Lung (tissue), 12 donors: ENCODE measurements around the gene FCN3. TPM values are rescaled to one million over a fixed set of nuclear protein-coding genes. Genes with fewer than 3 reads are reported as not detected.
A peak's percentile ranks its signal among the peaks of the same experiment; 100 is the strongest.

Source experiments
- ATAC-seq: fragments of 200-7000 bp; cut with Tn5 transposase; one replicate; pipeline ENCODE4 v1.9.1; 2020; ENCODE audit warnings: moderate number of reproducible peaks; ENCODE audit not compliant: insufficient read depth, low FRiP score
- DNase-seq, 3 donors: peaks; one replicate each; pipeline ENCODE4 v3.0.0-alpha.2; 2013 to 2017
- H3K27ac ChIP-seq, 2 donors: one replicate each; pipeline ENCODE4 v1.5.1; 2013; ENCODE audit warnings: mild to moderate bottlenecking in 2 of 2, moderate library complexity in 2 of 2, control low read depth in 1 of 2, inconsistent platforms in 1 of 2, low read depth in 1 of 2, low read length in 1 of 2
- H3K27me3 ChIP-seq, 3 donors: one replicate each; pipeline ENCODE4 v1.5.1; 2013; ENCODE audit warnings: low read length in 2 of 3; ENCODE audit not compliant: control insufficient read depth in 3 of 3, insufficient read depth in 3 of 3
- H3K36me3 ChIP-seq, 4 donors: one replicate each; pipeline ENCODE4 v1.5.1; 2013; ENCODE audit warnings: low read length in 4 of 4, mild to moderate bottlenecking in 1 of 4, moderate library complexity in 1 of 4; ENCODE audit not compliant: control insufficient read depth in 4 of 4, insufficient read depth in 4 of 4
- H3K4me1 ChIP-seq, 5 donors: one replicate each; pipeline ENCODE4 v1.5.1; 2013; ENCODE audit warnings: low read length in 5 of 5, mild to moderate bottlenecking in 2 of 5, moderate library complexity in 1 of 5; ENCODE audit not compliant: control insufficient read depth in 5 of 5, insufficient read depth in 5 of 5
- H3K4me3 ChIP-seq: one replicate; pipeline ENCODE4 v1.5.1; 2013; ENCODE audit warnings: mild to moderate bottlenecking, control low read depth, moderate library complexity
- H3K9ac ChIP-seq, 2 donors: one replicate each; pipeline ENCODE4 v1.5.1; 2013; ENCODE audit warnings: low read length in 2 of 2, control low read depth in 1 of 2; ENCODE audit not compliant: insufficient read depth in 1 of 2
- H3K9me3 ChIP-seq, 4 donors: one replicate each; pipeline ENCODE4 v1.5.1; 2013; ENCODE audit warnings: low read length in 3 of 4, mild to moderate bottlenecking in 1 of 4, moderate library complexity in 1 of 4; ENCODE audit not compliant: control insufficient read depth in 4 of 4, insufficient read depth in 3 of 4
- WGBS, 2 donors: extraction: QIAGEN DNeasy Blood & Tissue Kit; methylation state at CpG; one replicate each; pipeline ENCODE4 v1.1.7; 2013; 5-methylcytosine and 5-hydroxymethylcytosine counted together
- polyA plus RNA-seq, 2 donors: library from polyadenylated mRNA; stranded (reverse); fragments of 200-250 nt; gene quantifications; one replicate each; pipeline ENCODE4 v1.2.1, GENCODE V29; 2013
- total RNA-seq, 2 donors: library from RNA; depleted of rRNA in 1 of 2; stranded (reverse); fragments of >200 nt in 1 of 2; gene quantifications; one replicate each; pipeline ENCODE4 v1.2.1, GENCODE V29; 2014 to 2021
- TF ChIP-seq, protein P1 (sequence below): IDR thresholded peaks from 2 replicates; pipeline ENCODE4 v1.5.1; 2012; ENCODE audit warnings: mild to moderate bottlenecking; ENCODE audit errors: control extremely low read depth, extremely low read depth
- donor health status: control.
- donor health status: control.
- donor health status: Bipolar disorder and iron deficiency.
- donor health status: healthy.
- donor health status: DM: yes; HTN: yes; CAD: no.

Gene FCN3
- total and polyA plus RNA-seq, 4 donors: 36.6 to 611 (median 470) TPM

DNA sequence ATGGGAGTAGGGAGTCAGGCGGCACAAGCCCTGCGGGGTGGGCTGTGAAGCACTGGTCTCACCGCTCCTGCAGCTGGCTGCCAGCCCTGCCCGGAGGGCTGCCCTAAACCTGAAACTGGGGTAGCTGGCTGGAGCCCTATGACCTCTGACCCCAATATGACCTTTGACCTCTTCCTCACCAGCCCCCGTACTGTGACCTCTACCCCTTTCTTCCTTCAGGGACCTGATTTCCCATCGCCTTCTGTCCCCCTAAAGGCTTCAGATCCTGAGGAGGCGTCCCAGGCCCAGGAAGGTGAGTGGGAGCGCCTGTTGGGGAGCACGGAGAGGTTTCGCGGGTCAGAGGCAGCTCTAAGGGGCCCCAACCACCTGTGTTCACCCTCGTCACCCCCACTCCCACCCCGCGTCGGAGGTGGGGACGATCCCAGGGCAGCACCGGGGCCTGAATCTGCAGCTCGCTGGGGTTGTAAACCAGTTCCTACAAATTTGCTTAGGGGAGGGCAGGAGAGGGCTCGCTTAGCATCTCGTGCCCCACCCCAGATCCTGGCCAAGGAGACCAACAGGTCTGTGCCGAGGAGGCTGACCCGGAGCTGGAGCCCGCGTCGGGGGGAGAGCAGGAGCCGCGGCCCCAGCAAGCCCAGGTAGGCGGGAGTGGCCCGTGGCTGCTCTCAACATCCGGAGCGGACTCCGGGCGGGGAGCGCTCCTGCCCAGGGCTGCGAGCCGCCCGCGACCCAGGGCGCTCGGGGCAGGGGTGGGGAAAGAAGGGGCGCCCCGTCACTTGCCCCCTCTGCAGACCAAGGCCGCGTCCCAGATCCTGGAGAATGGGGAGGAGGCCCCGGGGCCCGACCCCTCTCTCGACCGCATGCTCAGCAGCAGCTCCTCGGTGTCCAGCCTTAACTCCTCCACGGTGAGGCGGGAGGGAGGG, 25.5 kb downstream of the FCN3 start:
- TF ChIP-seq, protein P1, sequence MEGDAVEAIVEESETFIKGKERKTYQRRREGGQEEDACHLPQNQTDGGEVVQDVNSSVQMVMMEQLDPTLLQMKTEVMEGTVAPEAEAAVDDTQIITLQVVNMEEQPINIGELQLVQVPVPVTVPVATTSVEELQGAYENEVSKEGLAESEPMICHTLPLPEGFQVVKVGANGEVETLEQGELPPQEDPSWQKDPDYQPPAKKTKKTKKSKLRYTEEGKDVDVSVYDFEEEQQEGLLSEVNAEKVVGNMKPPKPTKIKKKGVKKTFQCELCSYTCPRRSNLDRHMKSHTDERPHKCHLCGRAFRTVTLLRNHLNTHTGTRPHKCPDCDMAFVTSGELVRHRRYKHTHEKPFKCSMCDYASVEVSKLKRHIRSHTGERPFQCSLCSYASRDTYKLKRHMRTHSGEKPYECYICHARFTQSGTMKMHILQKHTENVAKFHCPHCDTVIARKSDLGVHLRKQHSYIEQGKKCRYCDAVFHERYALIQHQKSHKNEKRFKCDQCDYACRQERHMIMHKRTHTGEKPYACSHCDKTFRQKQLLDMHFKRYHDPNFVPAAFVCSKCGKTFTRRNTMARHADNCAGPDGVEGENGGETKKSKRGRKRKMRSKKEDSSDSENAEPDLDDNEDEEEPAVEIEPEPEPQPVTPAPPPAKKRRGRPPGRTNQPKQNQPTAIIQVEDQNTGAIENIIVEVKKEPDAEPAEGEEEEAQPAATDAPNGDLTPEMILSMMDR: no peak
- Histone ChIP-seq H3K27ac (no peak overlapping the region), H3K4me3 (peak overlapping the region; percentile 20), H3K27me3 (peaks cover 0 to 15% (median 0%) of the 10 kb centered on the region in 3 donors), H3K9me3 (no peaks in the 10 kb centered on the region), H3K36me3 (peaks cover 0 to 15% (median 0%) of the 10 kb centered on the region in 4 donors), H3K4me1 (peaks cover 0 to 22% (median 5%) of the 10 kb centered on the region in 5 donors), H3K9ac (no peak overlapping the region)
- ATAC-seq: peak; percentile 67
- whole genome bisulfite sequencing, 2 donors: 33 to 53% methylated on average over 42 to 51 of the region's 51 CpGs
- peak in 1 of 3 donors; percentile 38 for DNase-seq

DNA sequence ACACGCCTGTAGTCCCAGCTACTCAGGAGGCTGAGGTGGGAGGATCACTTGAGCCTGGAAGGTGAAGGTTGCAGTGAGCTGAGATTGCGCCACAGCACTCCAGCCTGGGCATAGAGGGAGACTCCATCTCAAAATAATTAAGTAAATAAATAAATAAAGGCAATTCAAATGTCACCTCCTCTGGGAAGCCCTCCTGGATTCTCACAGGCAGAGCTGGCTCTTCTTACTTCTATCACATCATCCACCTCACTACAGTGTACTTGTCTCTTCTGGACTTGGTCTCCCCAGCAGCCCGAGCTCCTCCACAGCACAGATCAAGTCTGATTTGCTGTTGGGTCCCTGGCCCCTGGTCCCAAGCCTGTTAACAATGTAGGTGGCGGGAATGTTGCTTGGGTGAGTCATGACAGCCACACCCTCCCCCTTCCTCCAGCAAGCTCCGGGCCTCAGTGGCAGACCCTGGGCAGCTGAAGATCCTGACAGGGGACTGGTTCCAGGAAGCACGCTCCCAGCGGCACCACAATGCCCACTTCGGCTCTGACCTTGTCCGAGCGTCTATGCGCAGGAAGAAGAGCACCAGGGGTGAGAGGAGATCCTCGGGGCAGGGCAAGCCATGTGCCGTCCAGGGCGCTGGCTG, 27.5 kb downstream of the FCN3 start:
- peaks cover 0 to 4% (median 0%) of the 10 kb centered on the region in 4 donors for H3K36me3 ChIP-seq
- H3K27me3 ChIP-seq: peaks cover 0 to 15% (median 0%) of the 10 kb centered on the region in 3 donors
- ATAC-seq (no peak), DNase-seq (no peak)
- H3K9ac ChIP-seq: no peak overlapping the region
- 85 to 89% methylated on average over 14 of the region's 14 CpGs for WGBS, 2 donors
- H3K27ac ChIP-seq: no peak overlapping the region
- TF ChIP-seq, protein P1: no peak
- H3K9me3 ChIP-seq: no peaks in the 10 kb centered on the region
- peaks cover 0 to 22% (median 9%) of the 10 kb centered on the region in 5 donors for H3K4me1 ChIP-seq
- no peak overlapping the region for H3K4me3 ChIP-seq

DNA sequence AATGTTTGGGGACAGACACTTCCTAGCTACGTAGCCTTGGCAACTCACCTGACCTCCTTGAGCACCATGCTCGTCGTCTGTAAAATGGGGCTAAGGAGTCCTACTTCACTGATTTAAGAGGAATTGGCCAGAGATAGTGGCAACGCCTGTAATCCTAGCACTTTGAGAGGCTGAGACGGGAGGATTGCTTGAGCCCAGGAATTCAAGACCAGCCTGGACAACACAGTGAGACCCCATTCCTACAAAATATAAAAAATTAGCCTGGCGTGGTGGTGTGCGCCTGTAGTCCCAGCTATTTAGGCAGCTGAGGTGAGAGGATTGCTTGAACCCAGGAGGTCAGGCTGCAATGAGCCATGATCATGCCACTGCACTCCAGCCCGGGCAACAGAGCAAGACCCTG, 28.3 kb downstream of the FCN3 start:
- ATAC-seq: no peak
- H3K4me1 ChIP-seq: peaks cover 0 to 27% (median 9%) of the 10 kb centered on the region in 5 donors
- WGBS, 2 donors: 89 to 95% methylated on average over 8 of the region's 8 CpGs

More for the DNA sequence above, 28.3 kb downstream of the FCN3 start:
- H3K9me3 ChIP-seq: no peaks in the 10 kb centered on the region
- peaks cover 0 to 15% (median 0%) of the 10 kb centered on the region in 3 donors for H3K27me3 ChIP-seq
- no peak overlapping the region for H3K4me3 ChIP-seq
- TF ChIP-seq, protein P1: no peak
- peaks cover 0 to 2% (median 0%) of the 10 kb centered on the region in 4 donors for H3K36me3 ChIP-seq
- no peak overlapping the region for H3K27ac ChIP-seq
- no peak for DNase-seq
- H3K9ac ChIP-seq: no peak overlapping the region
